GM18526 (cell line): ENCODE results near the gene SMPD4.
"Not testable (repeated sequence)": the region's sequence is repeated elsewhere in the genome, so short reads cannot be mapped to it uniquely, and the experiment has no call there.

Experiments used
- POLR2A ChIP-seq: IDR thresholded peaks from 3 replicates; pipeline ENCODE4 v1.6.1; 2011; ENCODE audit not compliant: insufficient read length; ENCODE audit errors: extremely low read depth

Gene SMPD4

DNA sequence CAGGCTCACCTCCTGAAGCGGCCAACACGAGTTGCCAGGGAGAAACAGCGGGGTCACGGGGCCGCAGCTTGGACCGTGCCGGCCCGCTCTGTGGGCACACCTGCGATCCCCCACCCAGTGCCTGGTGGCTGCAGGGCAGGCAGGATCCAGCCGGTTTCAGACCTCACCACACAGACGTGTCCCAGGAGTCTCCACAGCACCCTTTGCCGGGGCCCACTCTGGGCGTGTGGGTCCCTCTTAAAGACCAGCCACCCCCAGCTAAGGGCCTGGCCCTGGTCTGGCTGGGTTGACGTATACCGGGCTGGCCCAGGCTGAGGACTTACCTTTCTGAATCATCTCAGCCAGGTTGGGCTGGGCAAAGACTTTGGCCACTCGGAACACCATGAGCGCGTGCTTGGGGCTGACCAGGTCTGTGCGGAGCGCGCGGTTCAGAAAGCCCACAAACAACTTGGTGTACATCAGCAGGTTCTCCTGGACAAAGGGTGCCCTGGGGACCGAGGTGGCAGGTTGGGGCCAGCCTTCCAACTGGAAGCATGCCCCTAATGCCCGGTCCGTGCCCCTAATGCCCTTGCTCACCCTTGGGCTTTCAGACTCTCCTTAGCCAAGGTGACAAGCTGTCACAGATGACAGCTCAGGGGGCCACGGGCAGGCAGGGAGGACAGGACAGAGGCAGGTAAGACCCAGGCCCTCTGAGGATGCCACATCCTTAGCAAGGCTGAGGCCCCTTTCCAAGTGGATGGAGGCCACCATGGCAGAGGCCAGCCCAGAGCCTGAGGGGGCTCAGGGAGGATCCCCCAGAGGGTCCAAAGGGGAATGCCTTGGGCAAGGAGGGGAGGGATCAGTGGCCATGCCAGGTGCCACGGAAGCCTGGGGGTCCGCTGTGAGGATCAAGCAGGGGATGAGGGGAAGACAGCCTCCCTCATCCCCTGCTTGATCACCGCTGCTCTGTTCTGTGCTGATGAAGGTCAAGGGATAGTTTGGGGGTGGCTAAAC lies 26.3 kb downstream of the SMPD4 start:
- TF ChIP-seq POLR2A = no peak

DNA sequence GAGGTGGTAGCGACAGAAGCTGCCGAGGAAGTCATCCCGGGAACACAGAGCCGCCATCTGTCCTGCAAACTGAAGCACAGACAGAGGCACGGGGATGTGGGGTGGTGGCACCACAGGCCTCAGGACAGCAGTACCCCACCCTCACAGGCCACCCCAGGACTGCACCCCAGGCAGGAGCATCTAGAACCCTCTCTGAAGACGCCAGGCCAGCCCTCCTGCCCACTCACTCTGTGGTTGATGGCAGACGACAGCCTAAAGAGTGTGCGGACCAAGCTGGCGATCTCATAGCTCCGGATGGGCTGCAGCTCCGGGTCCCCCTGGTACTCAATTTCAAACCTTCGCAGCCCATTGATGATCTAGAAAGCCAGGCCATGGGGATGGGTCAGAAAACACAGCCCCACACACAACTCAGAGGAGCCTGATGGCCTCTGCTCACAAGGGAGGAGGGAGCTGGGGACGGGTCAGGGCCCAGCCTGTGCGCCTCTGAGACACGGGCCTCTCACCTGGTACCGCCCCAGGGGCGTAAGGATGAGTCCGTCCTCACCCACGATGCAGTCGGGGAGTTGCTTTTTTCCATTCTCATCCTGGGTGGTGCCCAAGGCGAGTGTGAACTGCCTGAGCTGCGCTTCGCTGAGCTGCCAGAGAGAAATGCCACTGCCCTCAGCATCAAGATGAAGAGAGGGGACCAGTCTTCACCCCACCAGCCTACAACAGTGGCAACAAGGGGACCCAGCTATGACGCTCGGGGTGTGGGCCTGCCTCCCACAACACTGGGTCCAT lies 28.4 kb downstream of the SMPD4 start:
- TF ChIP-seq POLR2A = no peak

GRCh38 chr2:130150181-130151144 lies 30.9 kb downstream of the SMPD4 start:
- TF ChIP-seq POLR2A = no peak

DNA sequence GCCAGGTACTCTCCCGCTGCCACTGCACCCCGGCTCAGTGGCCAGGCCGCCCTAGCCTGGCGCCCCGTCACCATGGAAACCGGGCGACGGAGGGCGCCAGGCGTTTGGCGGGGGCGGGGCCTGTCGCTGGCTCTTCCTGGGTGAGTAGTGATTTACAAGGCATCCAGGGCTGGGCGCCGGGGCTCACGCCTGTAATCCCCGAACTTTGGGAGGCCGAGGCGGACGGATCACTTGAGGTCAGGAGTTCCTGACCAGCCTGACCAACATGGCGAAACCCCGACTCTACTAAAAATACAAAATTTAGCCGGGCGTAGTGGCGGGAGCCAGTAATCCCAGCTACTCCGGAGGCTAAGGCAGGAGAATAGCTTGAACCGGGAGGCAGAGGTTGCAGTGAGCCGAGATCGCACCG lies 36.4 kb downstream of the SMPD4 start, which contains the start of gene CCDC74B:
CCDC74B (minus strand) TSS at position 107 of the 409 bp plus-strand sequence. CDS start 116 bp downstream, outside the sequence.
- not testable (repeated sequence) for TF ChIP-seq POLR2A

- no peak for TF ChIP-seq POLR2A
Observed at GRCh38 chr2:130135692-130136541, 45.5 kb downstream of the SMPD4 start.

DNA sequence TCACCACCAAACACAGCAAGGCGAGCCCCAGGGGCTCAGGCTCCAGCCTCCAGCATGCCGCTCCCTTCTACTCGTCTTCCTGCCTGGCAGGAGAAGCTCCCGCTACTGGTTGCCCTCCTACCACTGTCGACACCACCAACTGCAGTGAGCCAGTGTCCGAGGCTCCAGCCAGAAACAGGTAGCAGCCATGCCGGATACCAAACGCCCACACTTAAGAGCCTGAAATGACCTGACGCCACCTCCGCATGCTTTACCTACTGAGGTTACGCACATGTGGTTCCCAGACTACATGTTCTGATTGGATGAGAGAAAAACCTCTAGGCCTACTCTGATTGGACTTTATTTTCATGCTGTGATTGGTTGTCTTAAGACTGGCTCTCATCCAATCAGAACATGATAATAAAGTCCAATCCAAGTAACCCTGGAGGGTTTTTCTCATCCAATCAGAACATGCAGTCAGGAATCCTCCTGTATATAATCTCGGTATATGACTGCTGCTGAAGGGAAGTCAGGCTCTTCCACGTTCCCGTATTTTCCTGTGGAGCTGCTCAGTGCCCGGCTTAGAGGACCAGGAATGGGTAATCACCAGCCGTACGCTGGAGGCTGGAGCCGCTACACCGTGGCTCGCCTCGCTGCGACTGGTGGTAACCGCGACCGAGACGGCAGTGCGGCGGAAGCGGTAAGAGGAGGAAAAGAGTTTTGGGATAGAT lies 52.1 kb downstream of the SMPD4 start, which contains the start of gene POTEF:
POTEF (minus strand) TSS at position 103 of the 710 bp plus-strand sequence. CDS start 8,707 bp downstream, outside the sequence.
- not testable (repeated sequence) for TF ChIP-seq POLR2A
